Cerebellar cortex (tissue), 1 donor: ENCODE measurements around the gene PLAC9.

ENCODE experiments used
- DNase-seq: peaks from one replicate; pipeline ENCODE4 v3.0.0-alpha.2; 2015; ENCODE audit warnings: low spot score

Gene PLAC9

GRCh38 chr10:80184291-80184690 is 51.8 kb downstream of the PLAC9 start:
- no peak for DNase-seq

GRCh38 chr10:80185578-80186299 is 53.2 kb downstream of the PLAC9 start:
- no peak for DNase-seq

GRCh38 chr10:80186364-80187012 is 54.0 kb downstream of the PLAC9 start:
- DNase-seq: no peak

- DNase-seq: no peak
Measured at GRCh38 chr10:80187060-80187459, 54.5 kb downstream of the PLAC9 start.

GRCh38 chr10:80187465-80188409 is 55.2 kb downstream of the PLAC9 start:
- DNase-seq: no peak

GRCh38 chr10:80188713-80189112 is 56.2 kb downstream of the PLAC9 start:
- DNase-seq: no peak

GRCh38 chr10:80191589-80192270 is 59.2 kb downstream of the PLAC9 start:
- no peak for DNase-seq

GRCh38 chr10:80192553-80192952 is 60.0 kb downstream of the PLAC9 start:
- DNase-seq: no peak

GRCh38 chr10:80194373-80195045 is 62.0 kb downstream of the PLAC9 start:
- no peak for DNase-seq
